GM21526 (cell line): Measurements from ENCODE around the gene PPP2R2B.

Experiments
- ATAC-seq: cut with Tn5 transposase; IDR thresholded peaks from one replicate; pipeline ENCODE4 v1.9.1; 2021; ENCODE audit warnings: moderate library complexity; ENCODE audit not compliant: unreplicated experiment, low FRiP score

The PPP2R2B gene

DNA sequence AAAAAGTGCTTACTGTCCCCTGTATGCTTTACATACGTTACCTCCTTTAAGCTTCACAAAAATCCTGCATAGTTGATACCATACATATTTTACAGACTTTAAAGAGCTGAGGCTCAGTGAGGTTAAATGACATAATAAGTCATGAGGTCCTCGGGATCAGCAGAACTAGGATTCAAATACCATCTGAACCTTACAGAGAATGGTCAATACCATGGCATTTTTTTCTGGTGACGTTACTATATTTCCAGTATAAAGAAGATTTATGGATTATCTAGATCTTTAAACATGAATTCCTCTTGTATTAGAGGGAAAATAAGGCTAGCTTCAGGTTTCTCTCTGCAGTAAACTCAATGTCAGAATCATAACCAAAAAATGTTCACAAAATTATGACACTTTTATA, 208.9 kb downstream of the PPP2R2B start:
- no peak for ATAC-seq

DNA sequence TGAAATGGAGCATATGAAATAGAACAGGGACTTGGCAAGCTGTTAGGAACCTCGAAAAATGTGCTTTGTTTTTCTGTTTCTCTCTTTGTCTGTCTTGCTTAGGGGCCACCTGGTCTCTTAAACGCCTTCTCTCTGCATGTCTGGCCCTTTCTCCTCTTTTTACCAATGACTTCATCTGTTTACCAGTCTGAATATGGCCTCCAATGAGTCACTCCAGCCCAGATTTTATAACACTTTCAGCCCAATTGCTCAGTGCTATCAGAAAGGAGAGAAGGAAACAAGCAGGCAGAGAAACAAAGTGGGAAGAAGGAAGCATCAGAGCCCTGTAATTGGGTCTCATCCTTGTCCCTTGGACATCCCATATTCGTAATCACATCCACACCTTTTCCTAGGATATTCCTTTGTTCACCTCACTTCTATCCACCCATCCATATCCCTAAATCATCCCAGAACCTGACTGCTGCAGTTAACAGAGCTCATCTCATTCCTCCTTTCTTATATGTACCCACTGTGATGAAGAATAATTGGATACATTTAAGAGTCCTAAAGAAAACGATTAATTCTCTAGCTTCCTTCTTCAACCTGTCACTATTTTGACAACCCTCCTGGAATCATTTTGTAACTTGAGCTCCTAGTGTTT, 210.8 kb downstream of the PPP2R2B start:
- no peak for ATAC-seq

DNA sequence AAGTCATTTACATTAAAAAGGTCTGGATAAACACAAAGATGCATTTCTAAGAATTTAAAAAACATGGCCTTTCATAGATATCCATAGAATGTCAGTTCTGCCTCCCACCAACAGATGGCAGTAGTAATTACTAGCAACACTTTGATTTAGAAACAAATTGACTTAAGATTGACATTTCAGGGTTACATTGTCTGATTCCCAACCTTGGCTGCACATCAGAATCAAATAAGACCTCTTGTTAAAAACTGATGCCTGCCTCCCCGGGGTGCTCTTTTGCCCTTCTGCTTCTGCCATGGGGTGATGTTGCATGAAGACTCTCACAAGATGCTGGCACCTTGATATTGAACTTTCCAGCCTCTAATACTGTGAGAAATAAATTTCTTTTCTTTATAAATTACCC, 216.3 kb downstream of the PPP2R2B start:
- ATAC-seq = no peak

- ATAC-seq = no peak
Observed at GRCh38 chr5:146660376-146660960, 218.1 kb downstream of the PPP2R2B start.

GRCh38 chr5:146659961-146660360, 218.6 kb downstream of the PPP2R2B start:
- ATAC-seq = no peak

GRCh38 chr5:146656703-146657102, 221.9 kb downstream of the PPP2R2B start:
- ATAC-seq = no peak

DNA sequence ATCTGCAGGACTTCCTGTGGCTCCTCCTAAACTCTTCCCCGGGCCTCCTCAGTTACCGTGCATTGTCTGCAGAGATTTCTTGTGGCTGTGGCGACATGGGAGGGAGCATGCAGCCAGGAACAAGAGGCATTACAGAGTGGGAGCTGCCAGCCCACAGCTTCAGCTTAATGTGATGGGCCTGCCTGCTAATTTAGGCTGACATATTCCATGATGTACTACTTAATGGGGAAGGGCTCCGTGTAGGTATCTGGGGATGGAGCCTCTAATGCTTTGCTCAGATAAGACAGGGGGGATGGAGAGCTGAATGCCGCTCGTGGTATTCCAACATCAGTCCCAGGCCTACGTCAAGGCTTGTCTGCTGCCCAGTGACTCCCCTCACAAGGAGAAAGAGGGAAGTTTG, 225.0 kb downstream of the PPP2R2B start:
- ATAC-seq = no peak

GRCh38 chr5:146652547-146652946, 226.0 kb downstream of the PPP2R2B start:
- no peak for ATAC-seq

DNA sequence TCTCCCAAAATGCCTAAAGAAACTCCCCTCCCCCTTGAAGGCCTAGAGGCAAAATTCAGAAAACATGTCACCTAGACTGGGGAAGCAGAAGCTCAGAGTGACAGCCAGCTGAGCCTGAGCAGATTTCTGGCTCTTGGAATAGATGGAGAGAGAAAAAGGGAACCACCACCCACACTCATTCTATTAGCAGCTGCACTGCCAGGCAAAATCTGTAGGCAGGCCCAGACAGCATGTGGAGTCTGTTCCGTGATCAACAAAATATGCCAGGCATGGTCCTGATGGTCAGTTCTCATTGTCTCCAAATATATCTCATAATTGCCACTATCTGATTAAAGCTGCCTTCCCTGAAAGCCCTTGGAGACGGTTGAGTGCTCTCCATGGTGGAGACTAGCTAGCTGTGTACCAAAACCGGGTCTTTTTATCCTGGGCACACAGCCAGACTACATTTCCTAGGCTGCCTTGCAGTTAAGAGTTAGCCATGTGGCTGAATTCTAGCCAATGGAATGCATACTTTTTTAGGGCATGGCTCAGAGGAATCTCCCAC, 230.8 kb downstream of the PPP2R2B start:
- ATAC-seq = no peak

- no peak for ATAC-seq
Observed at GRCh38 chr5:146646441-146646840, 232.1 kb downstream of the PPP2R2B start.

- no peak for ATAC-seq
Observed at GRCh38 chr5:146645342-146645741, 233.2 kb downstream of the PPP2R2B start.

DNA sequence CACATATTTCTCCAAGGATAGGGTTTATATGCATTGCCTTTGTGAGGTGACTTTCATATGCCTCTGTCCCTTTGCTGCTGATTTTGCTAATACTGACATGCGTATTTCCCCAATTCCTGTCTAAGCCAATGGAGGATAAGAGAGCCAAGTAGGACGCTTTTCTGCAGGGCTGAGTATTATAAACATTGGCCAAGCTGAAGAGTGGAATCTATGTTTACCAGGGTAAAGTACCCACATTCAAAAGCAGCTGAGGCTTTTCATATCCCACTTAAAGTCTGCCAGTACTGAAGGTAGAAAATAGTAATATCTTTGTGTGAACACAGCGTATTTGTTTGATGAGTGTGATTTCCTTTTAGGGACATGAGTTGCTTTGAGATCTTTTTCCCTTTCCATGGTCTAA, 233.7 kb downstream of the PPP2R2B start:
- no peak for ATAC-seq

GRCh38 chr5:146643776-146644175, 234.8 kb downstream of the PPP2R2B start:
- ATAC-seq = no peak

- no peak for ATAC-seq
Observed at GRCh38 chr5:146642410-146642809, 236.1 kb downstream of the PPP2R2B start.

DNA sequence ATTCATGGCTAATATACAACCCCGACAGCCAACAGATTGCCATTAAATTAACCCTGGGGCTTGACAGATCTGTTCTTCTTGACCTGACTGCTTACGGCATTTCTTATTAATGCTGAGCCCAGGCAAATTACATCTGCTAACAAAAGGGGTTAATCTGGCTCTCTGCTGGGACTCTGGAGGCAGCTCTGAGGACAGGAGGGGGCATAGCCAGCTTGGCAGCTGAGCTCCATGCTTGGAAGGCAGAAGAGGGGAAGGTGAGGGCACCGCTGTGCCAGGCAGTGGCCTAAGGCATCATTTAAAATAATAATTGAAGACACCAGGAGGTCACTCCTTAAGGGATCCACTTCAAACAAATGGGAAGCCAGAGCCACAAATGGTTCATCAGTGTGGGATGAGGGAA, 236.6 kb downstream of the PPP2R2B start:
- no peak for ATAC-seq

GRCh38 chr5:146640285-146640896, 238.2 kb downstream of the PPP2R2B start:
- ATAC-seq = no peak

DNA sequence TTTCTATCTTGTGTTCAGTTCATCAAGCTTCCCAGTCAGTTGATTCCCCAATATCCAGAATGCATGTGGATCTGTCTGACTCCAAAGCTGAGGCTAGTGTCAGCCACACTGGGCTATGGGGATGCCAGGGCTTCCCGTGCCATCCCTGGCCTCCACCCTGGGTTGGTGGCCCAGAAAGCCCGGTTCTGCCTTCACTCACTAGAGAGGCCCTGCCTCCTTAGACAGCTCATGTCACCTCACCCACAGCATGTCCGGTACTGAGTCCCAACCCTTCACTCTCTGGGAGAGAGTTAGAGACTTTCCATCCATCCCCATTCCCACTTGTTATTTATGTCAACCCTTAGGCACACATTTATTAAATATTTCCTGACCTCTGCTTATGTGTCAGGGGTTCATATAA, 243.1 kb downstream of the PPP2R2B start:
- no peak for ATAC-seq

- no peak for ATAC-seq
Observed at GRCh38 chr5:146633323-146633764, 245.2 kb downstream of the PPP2R2B start.

DNA sequence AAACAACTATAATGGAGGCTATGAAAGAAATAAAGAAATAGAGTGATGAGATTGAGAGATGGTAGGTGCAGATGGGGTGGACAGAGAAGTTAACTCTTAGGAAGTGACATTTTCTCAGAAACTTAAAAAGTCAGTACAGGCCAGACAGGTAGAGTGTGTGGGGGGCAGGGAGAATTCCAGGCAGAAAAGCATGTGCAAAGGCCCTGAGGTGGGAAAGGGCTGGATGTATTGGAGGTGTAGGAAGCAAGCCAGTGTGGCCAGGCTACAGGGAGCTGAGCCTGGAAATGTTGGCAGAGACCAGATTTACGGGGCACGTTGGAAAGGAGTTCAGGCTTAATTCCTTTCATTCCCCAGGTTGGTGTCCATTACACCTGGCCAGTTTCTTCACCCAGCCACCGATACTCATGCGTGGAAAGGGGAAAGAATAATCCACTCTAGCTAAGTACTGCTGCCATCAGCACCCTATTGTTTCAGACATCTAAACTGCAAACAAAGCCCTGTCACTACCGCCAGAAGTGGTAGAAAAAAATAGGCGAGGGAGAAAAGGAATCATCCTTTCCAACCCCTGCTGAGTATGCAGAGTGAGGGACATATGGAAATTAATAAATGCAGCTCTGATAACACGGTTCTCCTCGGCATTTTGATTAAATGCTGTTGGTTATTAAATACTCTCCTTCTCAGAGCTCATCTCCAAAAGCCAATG, 245.8 kb downstream of the PPP2R2B start:
- no peak for ATAC-seq

GRCh38 chr5:146630472-146630871, 248.1 kb downstream of the PPP2R2B start:
- no peak for ATAC-seq

DNA sequence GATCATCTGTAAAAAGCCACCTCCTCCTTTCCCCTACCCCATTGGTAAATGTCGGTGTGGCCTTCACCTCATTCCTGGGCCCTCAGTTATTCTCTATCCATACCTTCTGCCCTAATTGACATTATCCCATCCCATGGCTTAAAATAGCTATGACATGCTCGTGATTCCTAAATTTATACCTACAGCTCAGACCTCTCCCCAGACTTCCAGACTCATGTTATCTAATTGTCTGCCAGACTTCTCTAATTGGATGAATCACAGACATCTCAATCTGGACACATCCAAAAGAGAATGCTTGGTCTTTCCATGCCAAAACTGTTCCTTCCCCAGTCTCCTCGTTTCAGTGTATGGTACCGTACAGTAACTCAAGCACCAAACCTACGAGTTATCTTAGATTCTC, 249.6 kb downstream of the PPP2R2B start:
- ATAC-seq = no peak
